Endometrial microvascular endothelial cells (primary cell): Measurements from ENCODE around the gene RUSC1. TPM values are rescaled to one million over a fixed set of nuclear protein-coding genes. Genes with fewer than 3 reads are reported as not detected.
"Not testable (repeated sequence)": the region's sequence is repeated elsewhere in the genome, so short reads cannot be mapped to it uniquely, and the experiment has no call there.

Source experiments
- in situ Hi-C: cut with HindIII; loops from 2 replicates; pipeline ENCODE4 v1.10.0; 2017; ENCODE audit warnings: low sequenced_read_pairs, low pct_unique_long_range_greater_than_20kb; ENCODE audit errors: inconsistent ontology term
- total RNA-seq: library from RNA; depleted of rRNA; stranded (reverse); fragments of >200 nt; gene quantifications from one replicate; pipeline ENCODE4 v1.2.3, GENCODE V29; 2015; ENCODE audit errors: inconsistent ontology term

RUSC1 gene
- total RNA-seq, 1 donor from 2014 or later: 32.8 TPM

DNA sequence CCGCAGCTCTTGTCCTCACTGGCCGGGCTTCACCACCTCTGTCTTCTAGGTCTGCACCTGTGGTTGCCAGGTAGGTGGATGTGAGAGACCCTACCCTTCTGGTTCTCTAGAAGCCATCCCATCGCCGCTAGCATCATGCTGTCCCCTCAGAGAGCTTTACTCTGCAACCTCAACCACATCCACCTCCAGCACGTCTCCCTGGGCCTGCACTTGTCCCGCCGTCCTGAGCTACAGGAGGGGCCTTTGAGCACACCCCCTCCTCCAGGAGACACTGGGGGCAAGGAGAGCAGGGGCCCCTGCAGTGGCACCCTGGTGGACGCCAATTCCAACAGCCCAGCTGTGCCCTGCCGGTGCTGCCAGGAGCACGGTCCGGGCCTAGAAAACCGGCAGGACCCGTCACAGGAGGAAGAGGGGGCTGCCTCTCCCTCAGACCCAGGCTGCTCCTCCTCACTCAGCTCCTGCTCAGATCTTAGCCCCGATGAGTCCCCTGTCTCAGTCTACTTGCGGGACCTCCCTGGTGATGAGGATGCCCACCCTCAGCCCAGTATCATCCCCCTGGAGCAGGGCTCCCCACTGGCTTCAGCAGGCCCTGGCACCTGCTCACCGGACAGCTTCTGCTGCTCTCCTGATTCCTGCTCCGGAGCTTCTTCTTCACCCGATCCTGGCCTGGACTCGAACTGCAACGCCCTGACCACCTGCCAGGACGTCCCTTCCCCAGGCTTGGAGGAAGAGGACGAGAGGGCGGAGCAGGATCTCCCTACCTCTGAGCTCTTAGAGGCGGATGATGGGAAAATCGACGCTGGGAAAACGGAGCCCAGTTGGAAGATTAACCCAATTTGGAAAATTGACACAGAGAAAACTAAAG lies 1.2 kb downstream of the RUSC1 start:
- in situ Hi-C loops: no loop called here

DNA sequence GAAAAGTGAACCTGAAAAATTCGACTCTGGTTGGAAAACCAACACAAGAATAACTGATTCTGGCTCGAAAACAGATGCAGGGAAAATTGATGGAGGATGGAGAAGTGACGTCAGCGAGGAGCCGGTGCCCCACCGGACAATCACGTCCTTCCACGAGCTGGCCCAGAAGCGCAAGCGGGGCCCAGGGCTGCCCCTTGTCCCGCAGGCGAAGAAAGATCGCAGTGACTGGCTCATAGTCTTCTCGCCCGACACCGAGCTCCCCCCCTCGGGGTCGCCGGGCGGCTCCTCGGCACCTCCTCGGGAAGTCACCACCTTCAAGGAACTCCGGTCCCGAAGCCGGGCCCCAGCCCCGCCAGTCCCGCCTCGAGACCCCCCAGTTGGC lies 1.9 kb downstream of the RUSC1 start:
- in situ Hi-C loops: no loop called here

DNA sequence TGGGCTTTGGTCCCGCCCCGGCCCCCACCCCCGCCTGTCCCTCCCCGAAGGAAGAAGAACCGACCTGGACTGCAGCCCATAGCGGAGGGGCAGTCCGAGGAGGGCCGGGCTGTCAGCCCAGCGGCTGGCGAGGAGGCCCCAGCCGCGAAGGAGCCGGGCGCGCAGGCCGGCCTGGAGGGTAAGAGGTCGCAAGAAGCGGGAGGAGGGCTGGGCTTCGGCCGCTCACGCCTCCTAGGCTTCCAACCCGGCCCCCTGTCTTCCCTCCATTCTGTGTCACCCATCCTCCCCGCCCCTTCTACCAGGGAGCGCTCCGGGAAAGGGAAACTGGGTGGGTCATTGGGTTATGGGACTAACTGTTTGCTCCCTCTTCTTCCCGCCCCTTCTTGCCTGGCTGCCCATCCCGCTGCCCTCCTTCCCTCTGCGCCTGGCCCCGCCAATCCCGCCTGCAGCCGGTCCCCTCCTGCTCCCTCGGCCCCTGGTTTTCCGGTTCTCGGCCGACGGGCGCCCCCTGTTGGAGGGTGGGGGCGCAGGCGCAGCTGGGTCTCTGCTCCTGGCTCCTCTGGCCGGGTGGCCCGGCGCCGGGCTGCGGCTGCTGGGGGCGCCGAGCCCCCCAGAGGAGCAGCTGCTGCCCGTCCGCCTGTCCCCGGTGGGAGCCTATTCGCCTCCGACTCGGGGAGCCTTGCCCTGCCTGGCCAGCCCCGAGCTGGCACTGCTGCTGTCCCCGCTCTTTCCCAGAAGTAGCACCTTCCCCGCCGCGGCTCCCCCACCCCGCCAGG lies 2.4 kb downstream of the RUSC1 start:
- in situ Hi-C loops: no loop called here

DNA sequence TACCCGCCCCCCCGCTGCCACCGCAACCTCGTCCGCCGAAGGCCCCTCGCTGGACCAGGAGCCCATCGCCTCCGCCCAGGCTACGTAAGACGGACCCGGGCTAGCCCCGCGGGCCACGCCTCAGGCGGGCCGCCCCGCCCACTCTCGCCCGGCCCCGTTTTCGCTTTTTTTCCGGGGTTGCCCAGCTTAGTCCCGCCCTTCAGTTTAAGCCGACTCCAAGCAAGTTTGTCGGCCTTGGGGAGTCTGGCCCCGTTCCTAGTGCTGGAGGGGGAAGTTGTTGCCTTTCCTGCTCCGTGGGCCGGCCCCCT lies 3.0 kb downstream of the RUSC1 start:
- in situ Hi-C loops: no loop called here

DNA sequence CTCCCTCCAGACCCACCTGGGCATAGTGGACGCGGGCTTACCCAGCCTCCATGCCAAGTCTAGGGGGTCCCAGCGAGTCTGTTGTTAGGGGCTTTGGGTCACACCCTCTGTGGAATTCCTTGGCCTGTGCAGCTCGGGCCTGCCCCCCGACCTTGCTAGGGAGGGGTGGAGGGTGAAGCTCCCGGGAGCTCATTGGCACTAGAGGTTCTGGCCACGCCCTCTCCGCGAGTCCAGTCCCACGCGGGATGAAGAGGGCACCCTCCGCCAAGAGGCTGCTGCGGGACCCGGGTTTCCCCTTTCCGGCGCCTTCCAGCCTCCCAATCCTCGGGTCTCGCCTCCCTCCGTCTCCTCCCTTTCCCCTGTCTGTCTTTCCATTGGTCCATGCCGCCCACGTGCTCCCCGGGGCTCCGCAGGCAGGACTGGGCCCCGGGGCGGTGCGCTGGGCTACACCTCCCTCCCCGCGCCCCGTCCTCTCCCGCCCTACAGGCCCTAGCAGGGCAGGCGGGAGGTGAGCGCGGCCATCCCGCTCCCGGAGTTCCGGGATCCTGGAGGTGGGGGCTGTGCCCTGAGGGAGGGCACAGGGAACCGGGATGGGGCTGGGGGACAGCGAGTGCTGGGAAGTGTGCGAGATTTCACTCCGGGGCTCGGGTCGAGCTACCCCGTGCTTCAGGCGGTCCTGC lies 3.5 kb downstream of the RUSC1 start:
- in situ Hi-C loops: no loop called here

DNA sequence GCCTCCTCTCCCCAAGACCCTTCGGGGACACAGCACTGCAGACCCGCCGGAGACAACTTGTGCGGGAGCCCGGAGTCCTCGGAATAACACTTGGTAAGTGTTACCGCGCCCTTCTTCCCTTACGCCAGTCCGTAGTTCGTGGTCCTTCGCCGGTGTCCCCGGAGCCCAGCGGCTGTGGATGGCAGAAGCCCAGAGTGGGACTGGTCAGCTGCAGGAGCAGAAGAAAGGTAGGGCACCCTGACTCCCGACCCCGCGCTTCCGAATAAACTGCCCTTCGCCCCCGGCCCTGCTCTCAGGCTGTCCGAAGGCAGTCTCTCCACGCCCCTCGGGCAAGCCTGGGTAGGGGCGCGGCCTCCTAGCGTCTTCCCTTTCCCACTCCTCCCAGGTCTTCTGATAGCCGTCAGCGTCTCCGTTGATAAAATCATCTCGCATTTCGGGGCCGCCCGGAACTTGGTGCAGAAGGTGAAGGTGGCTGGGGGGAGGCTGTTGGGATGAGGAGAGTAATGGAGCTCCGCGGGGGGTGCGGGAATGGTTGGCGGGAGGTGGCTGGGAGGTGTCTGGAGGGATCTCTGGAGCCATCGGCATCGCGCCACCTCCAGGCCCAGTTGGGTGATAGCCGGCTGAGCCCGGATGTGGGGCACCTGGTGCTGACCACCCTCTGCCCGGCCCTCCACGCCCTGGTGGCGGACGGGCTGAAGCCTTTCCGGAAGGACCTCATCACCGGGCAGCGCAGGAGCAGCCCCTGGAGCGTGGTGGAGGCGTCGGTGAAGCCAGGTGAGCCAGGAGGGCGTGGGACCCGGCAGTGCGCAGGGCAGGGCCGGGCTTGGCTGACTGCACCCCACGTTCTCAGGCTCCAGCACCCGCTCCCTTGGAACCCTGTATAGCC lies 4.3 kb downstream of the RUSC1 start:
- in situ Hi-C loops: no loop called here

DNA sequence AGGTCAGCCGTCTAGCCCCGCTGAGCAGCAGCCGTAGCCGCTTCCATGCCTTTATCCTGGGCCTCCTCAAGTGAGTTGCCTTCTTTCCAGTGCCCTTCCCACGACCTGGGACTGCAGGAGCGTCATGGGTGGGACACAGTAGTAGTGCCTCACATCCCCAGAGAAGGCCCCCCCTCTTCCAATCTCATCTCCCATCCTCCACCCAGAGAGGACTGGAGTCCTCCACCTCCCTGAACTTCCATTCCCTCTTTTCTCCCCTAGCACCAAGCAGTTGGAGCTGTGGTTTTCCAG lies 4.9 kb downstream of the RUSC1 start:
- in situ Hi-C loops: no loop called here

DNA sequence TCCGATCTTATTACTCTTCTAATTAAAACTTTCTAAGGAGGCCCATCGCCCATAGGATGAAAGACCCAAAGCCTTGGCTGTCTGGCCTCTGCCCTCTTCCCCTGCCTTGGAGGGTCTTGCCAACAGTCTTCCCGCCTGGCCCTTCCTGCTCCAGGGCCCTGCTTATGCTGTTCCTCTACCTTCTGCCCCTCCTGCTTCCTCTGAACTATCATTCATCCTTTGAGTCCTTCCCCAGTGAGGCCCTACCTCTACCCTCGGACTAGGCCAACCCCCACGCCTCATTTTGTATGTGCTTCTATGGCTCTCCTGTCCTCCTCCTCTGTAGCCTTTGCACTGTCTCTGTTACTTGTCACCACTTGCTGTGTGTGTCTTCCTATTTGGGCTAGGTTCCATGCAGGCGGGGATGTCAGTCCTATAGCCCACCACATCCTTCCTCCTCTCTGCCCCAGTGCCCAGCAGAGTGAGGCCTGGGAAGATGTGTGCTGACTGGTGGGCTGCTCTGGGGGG lies 5.4 kb downstream of the RUSC1 start:
- in situ Hi-C loops: no loop called here

DNA sequence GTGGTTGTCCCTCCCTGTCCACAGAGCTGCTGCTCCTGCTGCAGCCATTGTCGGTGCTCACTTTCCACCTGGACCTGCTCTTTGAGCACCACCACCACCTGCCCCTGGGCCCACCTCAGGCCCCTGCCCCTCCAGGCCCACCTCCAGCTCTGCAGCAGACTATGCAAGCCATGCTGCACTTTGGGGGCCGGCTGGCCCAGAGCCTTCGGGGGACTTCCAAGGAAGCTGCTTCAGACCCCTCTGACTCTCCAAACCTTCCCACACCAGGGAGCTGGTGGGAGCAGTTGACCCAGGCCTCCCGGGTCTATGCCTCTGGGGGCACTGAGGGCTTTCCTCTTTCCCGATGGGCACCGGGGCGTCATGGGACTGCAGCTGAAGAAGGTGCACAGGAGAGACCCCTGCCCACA lies 5.9 kb downstream of the RUSC1 start:
- in situ Hi-C loops: no loop called here

DNA sequence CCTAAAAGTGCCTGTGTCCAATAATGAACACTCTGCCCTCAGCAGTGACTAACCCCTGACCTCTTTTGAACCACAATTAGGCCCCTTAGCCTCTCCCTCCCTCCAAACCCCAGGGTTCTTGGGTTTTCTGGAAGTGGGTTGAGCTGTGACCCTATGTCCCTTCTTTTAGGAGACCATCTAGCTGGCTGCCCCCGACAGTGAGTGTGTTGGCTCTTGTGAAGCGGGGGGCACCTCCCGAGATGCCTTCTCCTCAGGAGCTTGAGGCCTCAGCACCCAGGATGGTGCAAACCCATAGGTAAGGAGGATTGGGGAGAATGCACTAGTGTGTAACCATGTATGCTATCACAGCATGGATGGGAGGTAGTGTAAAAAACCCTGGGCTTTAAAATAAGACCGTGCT lies 7.3 kb downstream of the RUSC1 start:
- in situ Hi-C loops: no loop called here

DNA sequence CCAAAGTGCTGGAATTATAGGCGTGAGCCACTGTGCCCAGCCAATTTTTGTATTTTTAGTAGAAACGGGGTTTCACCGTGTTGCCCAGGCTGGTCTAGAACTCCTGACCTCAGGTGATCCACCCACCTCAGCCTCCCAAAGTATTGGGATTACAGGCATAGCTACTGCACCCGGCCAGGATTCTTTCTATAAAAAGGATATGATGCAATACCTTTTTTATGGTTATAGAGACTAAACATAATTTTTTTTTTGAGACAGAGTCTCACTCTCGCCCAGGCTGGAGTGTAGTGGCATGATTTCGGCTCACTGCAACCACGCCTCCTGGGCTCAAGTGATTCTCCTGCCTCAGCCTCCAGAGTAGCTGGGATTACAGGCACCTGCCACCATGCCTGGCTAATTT lies 8.2 kb downstream of the RUSC1 start:
- in situ Hi-C loops: not testable (repeated sequence)

DNA sequence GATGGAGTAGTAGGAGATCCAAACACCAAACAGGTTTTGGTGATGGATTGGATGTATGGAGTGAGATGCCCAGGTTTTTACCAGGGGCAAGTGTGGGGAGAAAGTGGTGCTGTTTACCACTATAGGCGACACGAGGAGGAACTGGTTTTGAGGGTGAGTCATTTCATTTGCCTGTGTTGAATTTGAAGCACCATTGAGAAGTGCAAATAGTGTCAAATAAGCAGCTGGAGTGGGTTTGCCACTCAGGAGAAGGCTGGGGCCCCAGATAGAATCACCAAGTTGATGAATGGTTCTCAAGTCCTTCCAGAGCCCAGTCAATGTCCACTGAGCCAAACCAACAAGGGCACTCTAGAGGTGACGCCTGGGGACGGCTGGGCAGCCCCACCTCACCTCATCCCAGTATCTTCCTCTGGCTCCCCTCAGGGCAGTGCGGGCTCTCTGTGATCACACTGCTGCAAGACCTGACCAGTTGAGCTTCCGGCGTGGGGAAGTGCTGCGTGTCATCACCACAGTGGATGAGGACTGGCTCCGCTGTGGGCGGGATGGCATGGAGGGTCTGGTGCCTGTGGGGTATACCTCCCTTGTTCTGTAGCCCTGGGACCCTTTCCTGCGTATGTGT lies 9.4 kb downstream of the RUSC1 start:
- in situ Hi-C loops: no loop called here

DNA sequence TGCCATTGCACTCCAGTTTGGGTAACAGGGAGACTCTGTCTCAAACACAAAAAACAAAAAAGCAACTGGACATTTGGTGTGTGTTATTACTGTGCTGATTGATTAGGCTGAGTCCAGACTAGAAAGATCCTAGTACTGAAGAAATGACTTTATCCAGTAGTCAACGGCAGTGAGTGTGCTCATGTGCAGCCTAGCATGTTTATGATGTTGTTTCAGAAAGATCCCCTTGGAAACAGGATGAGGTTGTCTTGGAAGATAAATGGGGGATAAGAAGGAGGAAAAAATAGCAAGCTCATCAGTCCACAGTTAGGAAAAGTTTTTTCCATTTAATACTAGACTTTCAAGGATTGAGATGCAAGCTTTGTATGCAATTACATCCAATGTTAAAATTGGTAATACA lies 14.3 kb downstream of the RUSC1 start:
- in situ Hi-C loops: no loop called here

DNA sequence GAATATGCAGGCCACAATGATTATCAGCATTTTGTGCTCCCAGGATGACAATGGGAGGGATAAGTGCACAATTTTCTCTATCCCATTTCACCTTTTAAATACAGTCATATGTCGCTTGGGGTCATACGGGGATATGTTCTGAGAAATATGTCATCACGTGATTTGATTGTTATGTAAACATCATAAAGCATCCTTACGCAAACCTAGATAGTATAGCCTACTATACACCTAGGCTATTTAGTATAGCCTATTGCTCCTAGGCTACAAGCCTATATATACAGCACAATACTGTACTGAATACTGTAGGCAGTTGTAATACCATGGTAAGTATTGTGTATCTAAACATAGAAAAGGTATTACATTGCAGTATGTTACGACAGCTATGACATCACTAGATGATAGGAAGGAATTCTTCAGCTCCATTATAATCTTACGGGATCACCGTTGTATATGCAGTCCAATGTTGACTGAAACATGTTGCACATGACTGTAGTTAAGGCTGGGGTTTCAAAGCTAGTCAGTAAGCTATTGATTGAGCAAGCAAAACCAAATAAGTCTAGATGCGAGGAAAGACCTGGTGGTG lies 18.9 kb downstream of the RUSC1 start:
- in situ Hi-C loops: no loop called here

DNA sequence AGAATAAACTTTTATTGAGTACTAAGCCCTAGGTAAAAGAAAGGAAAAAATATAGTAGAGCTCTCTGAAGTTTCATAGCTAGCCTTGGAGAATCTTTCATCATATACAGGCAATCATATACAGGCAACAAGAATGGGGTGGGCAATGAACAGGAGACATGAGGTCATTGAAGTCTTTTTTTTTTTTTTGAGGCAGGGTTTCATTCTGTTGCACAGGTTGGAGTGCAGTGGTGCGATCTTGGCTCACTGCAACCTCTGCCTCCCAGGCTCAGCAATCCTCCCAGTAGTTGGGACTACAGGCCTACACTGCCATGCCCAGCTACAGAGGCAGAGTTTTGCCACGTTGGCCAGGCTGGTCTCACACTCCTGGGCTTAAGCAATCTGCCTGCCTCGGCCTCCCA lies 22.1 kb downstream of the RUSC1 start:
- in situ Hi-C loops: no loop called here

DNA sequence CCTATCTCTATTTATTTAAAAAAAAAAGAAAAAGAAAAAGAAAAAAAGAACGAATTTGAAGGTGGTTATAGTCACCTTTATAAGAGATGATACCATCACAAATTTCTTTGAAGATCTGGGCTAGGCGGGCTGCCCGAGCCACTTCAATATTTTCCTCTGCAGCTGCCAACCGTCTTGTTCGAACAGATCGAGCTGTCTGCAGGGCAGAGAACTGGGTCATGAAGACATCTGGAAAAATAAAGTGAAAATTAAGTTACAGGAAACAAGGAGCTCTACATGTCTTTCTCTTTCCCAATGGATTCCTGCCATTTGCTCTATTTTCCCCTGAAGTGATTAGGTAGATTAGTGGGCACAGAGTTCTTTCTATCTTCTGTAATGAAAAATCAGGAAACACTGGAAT lies 31.9 kb downstream of the RUSC1 start:
- in situ Hi-C loops: no loop called here

DNA sequence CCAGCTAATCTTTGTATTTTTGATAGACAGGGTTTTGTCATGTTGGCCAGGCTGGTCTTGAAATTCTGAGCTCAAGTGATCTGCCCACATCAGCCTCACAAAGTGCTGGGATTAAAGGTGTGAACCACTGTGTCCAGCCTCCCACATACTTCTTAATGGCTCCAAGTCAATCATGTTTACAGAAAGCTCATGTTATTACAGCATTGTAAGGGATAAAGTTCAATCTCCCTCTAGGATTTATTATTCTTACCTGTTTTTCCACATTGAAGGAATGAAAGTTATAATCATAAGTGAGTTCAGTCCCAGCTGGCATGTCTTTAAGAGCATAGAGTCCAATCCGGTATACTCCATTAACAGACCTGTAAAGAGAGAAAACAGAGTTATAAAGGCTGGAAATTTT lies 39.4 kb downstream of the RUSC1 start:
- in situ Hi-C loops: no loop called here

DNA sequence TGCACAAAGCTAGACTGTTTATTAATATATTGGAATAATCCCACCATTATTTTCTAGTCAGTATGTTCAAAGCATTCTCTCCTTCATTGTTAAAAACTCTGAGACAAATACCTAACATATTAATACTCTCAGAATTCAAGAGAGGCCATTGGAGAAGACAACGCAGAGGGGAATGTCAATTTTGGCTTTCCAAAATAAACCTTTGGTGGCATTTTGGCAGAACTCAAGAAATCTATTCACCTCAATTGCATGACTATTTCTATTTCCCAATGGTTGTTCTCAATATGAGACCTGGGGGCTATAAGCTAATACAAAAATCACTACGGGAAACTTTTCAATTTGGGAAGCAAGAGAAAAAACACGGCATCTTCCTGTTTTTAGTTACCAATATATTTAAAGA lies 58.5 kb downstream of the RUSC1 start:
- in situ Hi-C loops: no loop called here
